HepG2 (cell line): Measurements from ENCODE around the gene PPFIA3. TPM values are rescaled to one million over a fixed set of nuclear protein-coding genes. Genes with fewer than 3 reads are reported as not detected.

ENCODE experiments used
- ARID2 ChIP-seq: sonication (generic); formaldehyde crosslinking; IDR thresholded peaks from 2 replicates; pipeline ENCODE4 v1.8.1; 2022; ENCODE audit warnings: mild to moderate bottlenecking, missing genetic modification reagents, borderline replicate concordance
- BCLAF1 ChIP-seq: fragments of 450-650 bp; IDR thresholded peaks from 2 replicates; pipeline ENCODE4 v1.6.1; 2017; ENCODE audit warnings: mild to moderate bottlenecking
- ELF4 ChIP-seq: sonication (generic); formaldehyde crosslinking; IDR thresholded peaks from 2 replicates; pipeline ENCODE4 v1.5.0; 2020; ENCODE audit warnings: missing genetic modification reagents, mild to moderate bottlenecking, moderate library complexity, borderline replicate concordance
- FOXA3 ChIP-seq: IDR thresholded peaks from 2 replicates; pipeline ENCODE4 v1.6.1; 2016; ENCODE audit warnings: missing genetic modification reagents, missing compliant biosample characterization
- HOXA3 ChIP-seq: sonication (generic); formaldehyde crosslinking; IDR thresholded peaks from 2 replicates; pipeline ENCODE4 v1.5.0; 2020; ENCODE audit warnings: missing genetic modification reagents
- JARID2 ChIP-seq: sonication (generic); formaldehyde crosslinking; IDR thresholded peaks from 2 replicates; pipeline ENCODE4 v1.8.1; 2023; ENCODE audit warnings: missing genetic modification reagents, inconsistent platforms; ENCODE audit not compliant: insufficient replicate concordance
- JDP2 ChIP-seq: sonication (generic); formaldehyde crosslinking; IDR thresholded peaks from 2 replicates; pipeline ENCODE4 v1.8.1; 2022; ENCODE audit warnings: missing genetic modification reagents, borderline replicate concordance
- KMT2B ChIP-seq: IDR thresholded peaks from 2 replicates; pipeline ENCODE4 v1.6.1; 2016; ENCODE audit warnings: missing genetic modification reagents, missing compliant biosample characterization
- MIXL1 ChIP-seq: IDR thresholded peaks from 2 replicates; pipeline ENCODE4 v1.6.1; 2016
- REPIN1 ChIP-seq: sonication (generic); formaldehyde crosslinking; IDR thresholded peaks from 2 replicates; pipeline ENCODE4 v1.8.0; 2022; ENCODE audit warnings: missing genetic modification reagents, low read depth, mild to moderate bottlenecking, borderline replicate concordance
- SRY ChIP-seq: sonication (generic); formaldehyde crosslinking; IDR thresholded peaks from 2 replicates; pipeline ENCODE4 v1.8.0; 2022; ENCODE audit warnings: mild to moderate bottlenecking, missing genetic modification reagents
- STAT6 ChIP-seq: sonication (generic); formaldehyde crosslinking; IDR thresholded peaks from 2 replicates; pipeline ENCODE4 v1.4.0; 2020; ENCODE audit warnings: missing genetic modification reagents, mild to moderate bottlenecking, borderline replicate concordance
- ZBTB38 ChIP-seq: sonication (generic); formaldehyde crosslinking; IDR thresholded peaks from 2 replicates; pipeline ENCODE4 v1.5.1; 2020; ENCODE audit warnings: mild to moderate bottlenecking, missing genetic modification reagents
- ZBTB7A ChIP-seq: sonication (generic); formaldehyde crosslinking; IDR thresholded peaks from 2 replicates; pipeline ENCODE4 v1.8.0; 2022; ENCODE audit warnings: mild to moderate bottlenecking, missing genetic modification reagents
- ZNF17 ChIP-seq: sonication (generic); formaldehyde crosslinking; IDR thresholded peaks from 2 replicates; pipeline ENCODE4 v1.5.0; 2020; ENCODE audit warnings: mild to moderate bottlenecking, missing genetic modification reagents
- ZNF224 ChIP-seq: sonication (generic); formaldehyde crosslinking; IDR thresholded peaks from 2 replicates; pipeline ENCODE4 v1.5.0; 2020; ENCODE audit warnings: mild to moderate bottlenecking, missing genetic modification reagents
- ZNF362 ChIP-seq: sonication (generic); formaldehyde crosslinking; IDR thresholded peaks from 2 replicates; pipeline ENCODE4 v1.4.0; 2020; ENCODE audit warnings: missing genetic modification reagents, mild to moderate bottlenecking, borderline replicate concordance
- ZNF512B ChIP-seq: sonication (generic); formaldehyde crosslinking; IDR thresholded peaks from 2 replicates; pipeline ENCODE4 v1.5.1; 2020; ENCODE audit warnings: missing genetic modification reagents, mild to moderate bottlenecking, borderline replicate concordance
- ZNF580 ChIP-seq: IDR thresholded peaks from 2 replicates; pipeline ENCODE4 v1.6.1; 2016; ENCODE audit warnings: low read depth, borderline replicate concordance
- polyA plus RNA-seq, 8 experiments: library from polyadenylated mRNA; depleted of rRNA in 3 of 8; stranded (reverse) in 7 of 8; unstranded in 1 of 8; fragments of >200 nt; fragmentation: Illumina TruSeq in 4 of 8; extraction: Trizol in 4 of 8; gene quantifications; 2 replicates each; pipeline versions ENCODE4 v1.2.1 to v1.2.3, GENCODE V29; 2011 to 2016; ENCODE audit warnings: low read depth in 4 of 8, missing spikeins in 1 of 8, mixed read lengths in 1 of 8; ENCODE audit not compliant: insufficient read depth in 1 of 8
- total RNA-seq, 5 experiments: library from RNA; depleted of rRNA; stranded (reverse); fragments of >200 nt; fragmentation: Illumina TruSeq; extraction: Trizol; gene quantifications; 2 replicates each; pipeline ENCODE4 v1.2.3, GENCODE V29; 2016; ENCODE audit warnings: low read depth in 1 of 5

PPFIA3 gene
- total and polyA plus RNA-seq, 2 of the 13 experiments (the other 11 are each of a cell fraction or from before 2014, with no cell fraction given), result 6.7 to 8.6 TPM

GRCh38 chr19:49127674-49128544, 8.6 kb downstream of the PPFIA3 start (continued):
- TF ChIP-seq KMT2B (CRISPR knock-in tag) (peak; percentile 89), FOXA3 (CRISPR knock-in tag) (peak; percentile 67; the same call in 1 of the 2 replicates), HOXA3 (CRISPR knock-in tag) (peak; percentile 94), ZNF362 (CRISPR knock-in tag) (peak; percentile 78; the same call in 1 of the 2 replicates), ZNF512B (peak; percentile 70; the same call in 1 of the 2 replicates), SRY (peak; percentile 99), REPIN1 (CRISPR knock-in tag) (peak; percentile 99), STAT6 (CRISPR knock-in tag) (no peak), BCLAF1 (no peak), ARID2 (CRISPR knock-in tag) (peak; percentile 100), ZNF580 (CRISPR knock-in tag) (peak; percentile 100), JARID2 (CRISPR knock-in tag) (peak; percentile 86), JDP2 (peak; percentile 93; the same call in 1 of the 2 replicates), ZBTB7A (CRISPR knock-in tag) (peak; percentile 97), ELF4 (CRISPR knock-in tag) (no peak), ZNF224 (peak; percentile 96; the same call in 1 of the 2 replicates), ZNF17 (peak; percentile 95), MIXL1 (CRISPR knock-in tag) (peak; percentile 94), ZBTB38 (peak; percentile 99)
